ENCODE results near the gene THBS2.

The THBS2 gene

GRCh38 chr6:169250660-169251059 is 3.0 kb downstream of the THBS2 start:
- TF ChIP-seq CTCF (IDR thresholded peaks at IDR 0.05; ENCODE audit: low read length, missing control alignments): peak; percentile 5
- H3K4me3 ChIP-seq (replicated peaks; ENCODE audit: low read depth, low read length): peak overlapping the region; percentile 75
- peak; percentile 88 for DNase-seq (ENCODE audit: low read depth)

DNA sequence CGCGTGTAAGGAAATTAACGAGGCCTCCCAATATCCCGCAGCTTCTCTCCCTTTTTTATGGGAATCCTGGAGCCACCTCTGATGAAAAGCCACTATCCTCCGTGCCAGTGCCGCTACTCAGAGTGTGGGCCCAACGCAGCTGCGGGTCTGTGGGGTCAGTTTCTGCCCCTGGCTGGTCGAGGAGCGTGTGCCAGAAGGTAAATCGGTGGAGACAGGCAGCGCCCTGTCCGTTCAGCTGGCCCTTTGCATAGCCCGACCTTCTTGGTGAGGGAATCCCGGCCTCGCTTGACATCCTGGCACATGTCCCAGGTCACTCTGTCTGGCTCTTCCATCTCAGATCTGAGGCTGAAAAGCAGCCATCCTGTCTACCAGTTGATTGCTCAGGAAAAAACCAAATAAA is 4.6 kb downstream of the THBS2 start:
- DNase-seq (ENCODE audit: low read depth): no peak
- TF ChIP-seq CTCF (IDR thresholded peaks at IDR 0.05; ENCODE audit: low read length, missing control alignments): no peak
- H3K4me3 ChIP-seq (replicated peaks; ENCODE audit: low read depth, low read length): no peak overlapping the region

DNA sequence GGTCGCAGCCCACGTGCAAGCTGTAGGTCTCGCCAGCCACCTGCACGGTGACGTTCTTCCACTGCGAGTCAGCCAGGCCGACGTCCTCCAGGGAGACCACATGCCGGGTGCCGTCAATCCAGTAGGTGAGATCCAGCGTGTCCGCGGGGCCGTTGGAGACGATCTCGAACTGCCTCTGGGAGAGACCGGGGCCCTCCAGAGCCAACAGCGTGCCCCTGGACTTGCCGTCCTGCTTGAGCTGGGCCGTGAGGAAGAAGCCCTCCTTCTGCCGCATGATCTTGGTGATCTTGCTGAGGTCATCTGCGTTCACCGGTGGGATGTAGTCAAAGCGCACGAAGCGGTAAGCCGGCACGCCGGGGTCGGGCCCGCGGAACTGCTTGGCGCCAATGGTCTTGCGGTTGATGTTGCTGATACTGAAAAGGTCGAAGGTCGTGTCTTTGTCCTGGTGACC is 5.1 kb downstream of the THBS2 start:
- TF ChIP-seq CTCF (IDR thresholded peaks at IDR 0.05; ENCODE audit: low read length, missing control alignments): no peak
- DNase-seq (ENCODE audit: low read depth): no peak
- no peak overlapping the region for H3K4me3 ChIP-seq (replicated peaks; ENCODE audit: low read depth, low read length)

DNA sequence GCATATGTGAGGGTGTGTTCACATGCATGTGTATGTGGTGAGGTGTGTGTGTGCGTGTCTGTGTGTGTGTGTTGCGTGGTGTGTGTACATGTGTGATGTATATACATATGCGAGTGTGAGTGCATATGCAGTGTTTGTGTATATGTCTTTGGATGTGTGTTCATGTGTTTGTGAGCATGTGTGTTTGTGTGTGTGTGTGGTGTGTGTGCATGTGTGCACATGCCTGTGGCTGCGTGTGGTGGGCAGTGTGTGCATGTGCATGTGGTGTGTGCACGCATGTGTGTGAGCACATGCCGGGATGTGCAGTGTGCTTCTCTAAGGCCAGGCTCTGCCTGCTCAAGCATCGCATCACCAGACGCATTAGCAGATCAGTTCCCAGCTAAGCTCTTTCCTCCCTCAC is 5.7 kb downstream of the THBS2 start:
- no peak overlapping the region for H3K4me3 ChIP-seq (replicated peaks; ENCODE audit: low read depth, low read length)
- TF ChIP-seq CTCF (IDR thresholded peaks at IDR 0.05; ENCODE audit: low read length, missing control alignments): no peak
- DNase-seq (ENCODE audit: low read depth): no peak

- no peak overlapping the region for H3K4me3 ChIP-seq (replicated peaks; ENCODE audit: low read depth, low read length)
- no peak for TF ChIP-seq CTCF (IDR thresholded peaks at IDR 0.05; ENCODE audit: low read length, missing control alignments)
- DNase-seq (ENCODE audit: low read depth): no peak
These were observed 6.2 kb downstream of the THBS2 start for GRCh38 chr6:169247419-169247818.

DNA sequence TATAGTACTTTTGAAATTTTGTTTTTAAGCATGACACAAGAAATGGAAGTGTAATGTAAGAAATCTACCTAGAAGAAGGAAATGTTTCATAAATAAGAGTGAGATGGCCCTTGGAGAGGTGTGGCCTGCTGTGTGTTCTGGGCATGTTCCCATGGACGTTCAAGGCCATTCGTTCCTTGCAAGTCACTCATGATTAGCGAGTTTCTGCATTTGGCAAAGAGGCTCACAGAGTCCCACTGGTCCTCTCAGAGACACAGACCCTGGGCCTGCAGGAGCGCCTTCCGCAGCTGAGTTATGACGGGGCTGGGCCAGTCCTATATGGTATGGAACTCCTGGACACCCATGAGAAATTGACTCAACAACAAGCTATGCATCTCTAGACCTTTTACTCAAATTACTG is 7.2 kb downstream of the THBS2 start:
- H3K4me3 ChIP-seq (replicated peaks; ENCODE audit: low read depth, low read length): no peak overlapping the region
- TF ChIP-seq CTCF (IDR thresholded peaks at IDR 0.05; ENCODE audit: low read length, missing control alignments): no peak
- no peak for DNase-seq (ENCODE audit: low read depth)

DNA sequence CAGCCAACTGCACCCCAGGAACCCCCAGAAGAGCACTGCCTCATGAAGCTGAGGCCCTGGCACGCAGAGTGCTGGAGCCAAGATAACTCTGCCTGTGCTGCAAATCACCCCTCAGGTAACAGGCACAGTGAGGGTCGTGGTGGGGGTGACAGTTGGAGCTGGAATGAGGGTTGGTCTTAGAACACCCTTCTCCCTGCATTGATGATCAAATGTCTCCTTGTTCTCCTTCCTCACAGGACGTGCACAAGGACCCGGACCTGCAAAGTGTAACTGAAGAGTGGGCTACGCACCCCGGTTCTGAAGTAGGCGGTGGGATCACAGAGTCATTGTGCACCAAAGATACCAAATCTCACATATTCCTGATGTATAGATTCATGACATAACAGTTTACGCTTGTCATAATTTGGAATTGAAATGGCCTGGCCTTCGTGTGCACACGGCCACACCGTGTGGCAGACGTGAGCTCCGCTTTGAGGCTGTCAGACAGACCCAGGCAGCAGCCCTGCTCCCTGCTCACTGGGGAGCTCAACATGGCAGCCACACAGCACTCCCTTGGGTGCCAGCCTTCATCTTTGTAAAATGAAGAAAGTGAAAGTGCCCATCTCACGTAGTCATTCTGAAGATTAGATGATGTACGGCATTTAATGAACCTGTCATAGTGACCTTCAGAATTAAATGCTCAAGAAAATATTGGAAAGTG is 8.8 kb downstream of the THBS2 start:
- no peak overlapping the region for H3K4me3 ChIP-seq (replicated peaks; ENCODE audit: low read depth, low read length)
- DNase-seq (ENCODE audit: low read depth): no peak
- TF ChIP-seq CTCF (IDR thresholded peaks at IDR 0.05; ENCODE audit: low read length, missing control alignments): no peak

Measured in fibroblast of pulmonary artery (primary cell).